GM23248 (cell line): ENCODE results near the gene LARP4B.

Experiments used
- EZH2 ChIP-seq: fragments of 200-600 bp; sonication (generic); IDR thresholded peaks from 2 replicates; pipeline ENCODE4 v1.6.1; 2018; ENCODE audit warnings: antibody characterized with exemption, mild to moderate bottlenecking; ENCODE audit not compliant: insufficient read depth, poor library complexity, severe bottlenecking
- EZH2phosphoT487 ChIP-seq: fragments of 200-600 bp; sonication (generic); IDR thresholded peaks from 2 replicates; pipeline ENCODE4 v1.6.1; 2018; ENCODE audit warnings: antibody characterized with exemption, moderate library complexity, mild to moderate bottlenecking, low read depth; ENCODE audit not compliant: insufficient read depth

DNA sequence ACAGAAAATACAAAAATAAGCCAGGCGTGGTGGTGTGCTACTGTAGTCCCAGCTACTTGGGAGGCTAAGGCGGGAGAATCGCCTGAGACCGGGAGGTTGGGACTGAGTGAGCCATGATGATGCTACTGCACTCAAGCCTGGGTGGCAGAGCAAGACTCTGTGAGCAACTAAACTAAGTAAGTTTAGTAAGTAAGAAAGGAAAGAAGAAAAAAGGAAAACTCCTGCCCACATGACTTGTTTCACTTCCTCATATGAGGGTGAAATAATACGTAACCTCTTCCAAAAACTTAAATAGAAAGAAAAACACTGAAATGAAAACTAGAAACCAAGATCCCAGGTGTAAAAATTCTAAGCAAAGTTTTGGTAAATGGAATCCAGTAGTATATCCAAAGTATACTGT lies 79.6 kb downstream of the LARP4B start:
- TF ChIP-seq EZH2 (no peak), EZH2phosphoT487 (no peak)
